Tibial nerve (tissue), 3 donors: ENCODE measurements around the gene WNT7A.

Source experiments
- POLR2A ChIP-seq, 2 donors: fragments of 450-650 bp; IDR thresholded peaks; one replicate each; pipeline ENCODE4 v1.6.1; 2017; ENCODE audit warnings: antibody characterized with exemption in 2 of 2, mild to moderate bottlenecking in 2 of 2, moderate library complexity in 2 of 2
- TF ChIP-seq, protein P1 (sequence below), 5 experiments: fragments of 200-600 bp in 3 of 5; fragments of 450-650 bp in 2 of 5; sonication (generic) in 3 of 5; IDR thresholded peaks; one replicate each; pipeline ENCODE4 v1.5.1; 2016 to 2019; ENCODE audit warnings: antibody characterized with exemption in 5 of 5, mild to moderate bottlenecking in 3 of 5, moderate library complexity in 2 of 5

DNA sequence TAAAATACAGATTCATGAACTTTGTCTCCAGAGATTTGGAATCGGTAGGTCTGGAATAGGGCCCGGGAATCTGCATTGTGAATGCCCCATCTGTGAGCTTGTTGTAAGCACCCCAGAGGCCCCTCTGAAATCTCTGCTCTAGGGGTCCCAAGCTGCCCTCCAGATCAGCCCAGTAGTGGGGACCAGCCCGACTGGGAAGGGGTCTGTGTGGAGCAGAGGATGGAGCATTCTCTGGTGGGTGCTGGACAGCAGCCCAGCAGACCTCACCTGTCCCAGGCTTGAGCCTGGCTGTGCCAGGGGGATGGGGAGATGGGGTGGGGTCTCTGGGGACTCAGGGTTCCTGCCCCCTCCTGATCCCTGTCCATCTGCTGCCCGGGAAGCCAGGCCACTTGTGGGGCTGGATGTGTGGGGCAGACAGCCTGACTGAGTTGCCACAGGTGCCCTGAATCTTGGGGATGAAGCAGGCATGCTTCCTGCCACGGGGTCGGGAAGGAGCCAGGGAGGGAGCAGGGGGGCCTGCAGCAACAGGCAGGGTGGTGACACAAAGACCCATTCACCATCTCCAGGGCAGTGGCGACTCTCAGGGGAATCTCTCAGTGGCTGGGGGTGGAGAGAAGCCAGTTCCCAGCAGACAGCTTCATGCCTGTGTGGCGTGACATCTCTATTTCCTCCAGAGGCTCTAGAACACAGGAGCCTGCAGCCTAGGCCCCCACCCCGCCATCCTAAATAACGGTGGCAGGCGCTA is 99.3 kb downstream of the WNT7A start:
- TF ChIP-seq, protein P1, sequence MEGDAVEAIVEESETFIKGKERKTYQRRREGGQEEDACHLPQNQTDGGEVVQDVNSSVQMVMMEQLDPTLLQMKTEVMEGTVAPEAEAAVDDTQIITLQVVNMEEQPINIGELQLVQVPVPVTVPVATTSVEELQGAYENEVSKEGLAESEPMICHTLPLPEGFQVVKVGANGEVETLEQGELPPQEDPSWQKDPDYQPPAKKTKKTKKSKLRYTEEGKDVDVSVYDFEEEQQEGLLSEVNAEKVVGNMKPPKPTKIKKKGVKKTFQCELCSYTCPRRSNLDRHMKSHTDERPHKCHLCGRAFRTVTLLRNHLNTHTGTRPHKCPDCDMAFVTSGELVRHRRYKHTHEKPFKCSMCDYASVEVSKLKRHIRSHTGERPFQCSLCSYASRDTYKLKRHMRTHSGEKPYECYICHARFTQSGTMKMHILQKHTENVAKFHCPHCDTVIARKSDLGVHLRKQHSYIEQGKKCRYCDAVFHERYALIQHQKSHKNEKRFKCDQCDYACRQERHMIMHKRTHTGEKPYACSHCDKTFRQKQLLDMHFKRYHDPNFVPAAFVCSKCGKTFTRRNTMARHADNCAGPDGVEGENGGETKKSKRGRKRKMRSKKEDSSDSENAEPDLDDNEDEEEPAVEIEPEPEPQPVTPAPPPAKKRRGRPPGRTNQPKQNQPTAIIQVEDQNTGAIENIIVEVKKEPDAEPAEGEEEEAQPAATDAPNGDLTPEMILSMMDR (IDR thresholded peaks at IDR 0.05): no peak
- TF ChIP-seq POLR2A (IDR thresholded peaks at IDR 0.05): no peak
